Activated CD4-positive, alpha-beta T cell treated with anti-CD3 and anti-CD28 coated beads, Interleukin-2, amount 50 U/mL, for 4 hours (primary cell): Measurements from ENCODE around the gene XPNPEP3.
"Not testable (repeated sequence)": the region's sequence is repeated elsewhere in the genome, so short reads cannot be mapped to it uniquely, and the experiment has no call there.

ENCODE experiments used
- DNase-seq, 2 experiments: peaks; one replicate each; pipeline ENCODE4 v3.0.0-alpha.2; 2020

The XPNPEP3 gene

GRCh38 chr22:40862013-40862412 lies 5.1 kb downstream of the XPNPEP3 start, which contains the start of gene DNAJB7:
DNAJB7 (minus strand) TSS chr22:40862113; CDS start chr22:40861994, 119 bp downstream.
- no peak for DNase-seq

- no peak for DNase-seq
Measured at GRCh38 chr22:40862537-40862936, 5.6 kb downstream of the XPNPEP3 start.

- no peak for DNase-seq
Measured at GRCh38 chr22:40867109-40867508, 10.2 kb downstream of the XPNPEP3 start.

DNA sequence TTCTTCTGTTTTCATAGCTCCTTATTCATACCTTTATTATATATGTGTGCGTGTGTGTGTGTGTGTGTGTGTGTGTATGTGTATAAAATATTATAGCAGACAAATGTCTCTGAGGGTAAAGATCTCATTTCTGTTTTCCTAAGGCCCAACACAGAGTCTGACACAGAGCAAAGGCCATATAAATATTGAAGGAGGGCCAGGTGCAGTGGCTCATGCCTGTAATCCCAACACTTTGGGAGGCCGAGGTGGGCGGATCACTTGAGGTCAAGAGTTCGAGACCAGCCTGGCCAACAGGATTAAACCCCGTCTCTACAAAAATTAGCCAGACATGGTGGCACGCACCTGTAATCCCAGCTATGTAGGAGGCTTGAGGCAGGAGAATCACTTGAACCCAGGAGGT lies 11.4 kb downstream of the XPNPEP3 start:
- DNase-seq: not testable (repeated sequence)

DNA sequence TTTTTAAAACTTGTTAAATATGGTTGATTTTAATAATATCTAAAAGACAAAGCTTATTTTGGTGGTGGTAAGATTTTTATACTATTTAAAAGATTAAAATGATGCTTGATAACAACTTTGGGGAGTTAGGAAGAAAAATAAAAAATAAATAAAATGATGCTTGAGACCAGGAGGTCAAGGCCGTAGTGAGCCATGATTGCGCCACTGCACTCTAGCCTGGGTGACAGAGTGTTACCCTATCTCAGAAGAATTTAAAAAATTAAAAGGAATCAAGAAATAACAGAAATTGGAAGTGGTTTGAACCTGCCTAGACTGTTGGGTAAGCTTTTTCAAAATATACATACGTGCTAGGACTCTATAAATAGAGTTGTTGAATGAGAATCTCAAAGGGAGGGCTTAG lies 17.1 kb downstream of the XPNPEP3 start:
- DNase-seq: no peak

DNA sequence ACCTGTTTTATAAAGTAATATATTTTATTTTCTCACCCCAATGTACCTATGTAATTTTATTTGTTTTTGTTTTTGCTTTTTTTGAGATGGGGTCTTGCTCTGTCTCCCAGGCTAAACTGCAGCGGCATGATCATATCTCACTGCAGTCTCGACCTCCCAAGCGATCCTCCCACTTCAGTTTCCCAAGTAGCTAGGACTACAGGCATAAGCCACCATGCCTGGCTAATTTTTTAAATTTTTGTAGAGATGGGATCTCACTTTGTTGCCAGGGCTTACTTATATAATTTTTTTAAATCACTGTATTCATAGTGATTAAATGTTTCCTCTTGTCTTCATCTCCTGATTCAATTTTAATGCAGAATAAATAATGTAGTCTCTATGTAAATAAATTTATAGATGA lies 18.2 kb downstream of the XPNPEP3 start:
- no peak for DNase-seq

- DNase-seq: no peak
Measured at GRCh38 chr22:40876907-40877306, 20.0 kb downstream of the XPNPEP3 start.

- DNase-seq: no peak
Measured at GRCh38 chr22:40877488-40877887, 20.5 kb downstream of the XPNPEP3 start.

DNA sequence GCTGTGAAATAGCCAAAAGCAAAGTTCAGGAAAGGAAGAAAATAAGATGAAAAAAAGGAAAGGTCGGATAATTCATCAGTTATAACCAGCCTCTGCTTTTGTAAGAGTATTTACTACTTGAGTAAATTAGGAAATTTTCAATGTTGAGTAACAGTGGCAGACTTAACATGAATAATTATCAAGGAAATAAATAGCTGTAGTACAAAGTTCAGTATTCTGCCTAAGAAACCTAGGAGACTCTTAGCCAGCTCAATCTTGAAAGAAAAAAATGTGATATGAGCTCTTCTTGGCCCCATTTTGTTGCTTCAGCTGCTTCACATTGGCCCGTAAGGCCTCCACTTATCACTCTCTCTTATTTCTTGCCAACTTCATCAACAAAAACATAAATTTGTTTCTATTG lies 22.0 kb downstream of the XPNPEP3 start:
- no peak for DNase-seq

DNA sequence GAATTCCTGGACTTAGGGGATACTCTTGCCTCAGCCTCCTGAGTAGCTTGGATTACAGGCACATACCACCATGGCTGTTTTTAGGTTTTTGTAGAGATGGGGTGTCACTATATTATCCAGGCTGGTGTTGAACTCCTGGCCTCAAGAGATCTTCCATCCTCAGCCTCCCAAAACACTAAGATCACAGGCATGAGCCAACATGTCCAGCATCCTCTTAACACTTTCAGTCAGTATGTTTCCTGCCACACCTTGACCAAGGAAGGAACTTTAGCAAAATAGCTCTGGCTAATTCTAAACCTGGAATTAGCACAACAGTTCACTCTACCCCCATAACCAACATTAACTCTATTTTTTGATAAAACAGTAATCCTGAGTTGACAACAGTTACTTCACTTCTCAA lies 32.2 kb downstream of the XPNPEP3 start:
- no peak for DNase-seq

GRCh38 chr22:40890881-40891280 lies 33.9 kb downstream of the XPNPEP3 start:
- DNase-seq: no peak

DNA sequence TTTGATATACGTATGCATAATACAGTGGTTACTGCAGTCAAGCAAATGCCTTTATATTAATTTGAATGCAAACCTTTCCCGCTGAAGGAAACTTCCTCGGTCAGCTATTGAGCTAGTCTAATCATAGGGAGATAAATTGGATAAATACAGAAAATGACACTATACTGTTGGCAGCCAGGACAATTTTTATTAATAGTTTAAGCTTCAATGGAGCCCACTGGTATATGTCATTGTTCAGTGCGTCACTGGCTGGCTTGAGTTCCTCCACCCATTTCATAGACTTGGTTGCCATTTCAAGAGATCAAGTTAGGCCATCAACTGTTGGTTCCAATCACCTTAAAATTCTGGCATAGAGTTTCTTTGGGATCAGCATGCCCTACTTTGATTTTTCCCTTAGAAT lies 37.5 kb downstream of the XPNPEP3 start:
- no peak for DNase-seq

- no peak for DNase-seq
Measured at GRCh38 chr22:40898850-40899357, 42.0 kb downstream of the XPNPEP3 start.

GRCh38 chr22:40904101-40904500 lies 47.2 kb downstream of the XPNPEP3 start:
- DNase-seq: no peak

GRCh38 chr22:40908895-40909294 lies 51.9 kb downstream of the XPNPEP3 start:
- DNase-seq: no peak

DNA sequence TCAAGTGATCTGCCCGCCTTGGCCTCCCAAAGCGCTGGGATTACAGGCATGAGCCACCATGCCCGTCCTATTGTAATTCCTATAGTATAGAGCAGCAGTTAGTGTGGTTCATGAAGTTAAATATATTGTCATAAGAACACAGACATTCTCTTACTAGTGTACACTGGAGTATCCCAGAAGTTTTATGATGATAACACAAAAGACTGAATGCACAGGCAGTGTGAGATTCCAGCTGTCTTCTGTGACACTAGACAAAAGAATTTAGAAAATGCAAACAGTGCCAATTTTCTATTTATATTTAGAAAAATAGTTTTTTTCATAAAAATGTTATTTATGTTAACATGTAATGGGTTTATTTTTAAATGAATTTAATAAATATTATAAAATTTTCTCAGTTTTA lies 54.8 kb downstream of the XPNPEP3 start:
- no peak for DNase-seq

DNA sequence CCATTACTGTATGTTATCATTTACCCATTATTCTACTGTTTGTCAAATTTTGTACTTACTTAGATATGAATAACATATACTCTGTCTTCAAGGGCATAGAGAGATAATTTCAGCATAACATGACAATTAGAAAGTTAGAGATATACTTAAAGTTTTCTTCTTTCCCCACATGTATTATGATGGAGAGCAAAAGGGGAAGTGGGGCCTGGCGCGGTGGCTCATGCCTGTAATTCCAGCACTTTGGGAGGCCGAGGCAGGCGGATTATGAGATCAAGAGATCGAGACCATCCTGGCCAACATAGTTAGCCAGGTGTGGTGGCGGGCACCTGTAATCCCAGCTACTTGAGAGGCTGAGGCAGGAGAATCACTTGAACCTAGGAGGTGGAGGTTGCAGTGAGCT lies 56.0 kb downstream of the XPNPEP3 start:
- DNase-seq: not testable (repeated sequence)

- DNase-seq: no peak
Measured at GRCh38 chr22:40919446-40919845, 62.5 kb downstream of the XPNPEP3 start.

- no peak for DNase-seq
Measured at GRCh38 chr22:40920526-40920925, 63.6 kb downstream of the XPNPEP3 start.

DNA sequence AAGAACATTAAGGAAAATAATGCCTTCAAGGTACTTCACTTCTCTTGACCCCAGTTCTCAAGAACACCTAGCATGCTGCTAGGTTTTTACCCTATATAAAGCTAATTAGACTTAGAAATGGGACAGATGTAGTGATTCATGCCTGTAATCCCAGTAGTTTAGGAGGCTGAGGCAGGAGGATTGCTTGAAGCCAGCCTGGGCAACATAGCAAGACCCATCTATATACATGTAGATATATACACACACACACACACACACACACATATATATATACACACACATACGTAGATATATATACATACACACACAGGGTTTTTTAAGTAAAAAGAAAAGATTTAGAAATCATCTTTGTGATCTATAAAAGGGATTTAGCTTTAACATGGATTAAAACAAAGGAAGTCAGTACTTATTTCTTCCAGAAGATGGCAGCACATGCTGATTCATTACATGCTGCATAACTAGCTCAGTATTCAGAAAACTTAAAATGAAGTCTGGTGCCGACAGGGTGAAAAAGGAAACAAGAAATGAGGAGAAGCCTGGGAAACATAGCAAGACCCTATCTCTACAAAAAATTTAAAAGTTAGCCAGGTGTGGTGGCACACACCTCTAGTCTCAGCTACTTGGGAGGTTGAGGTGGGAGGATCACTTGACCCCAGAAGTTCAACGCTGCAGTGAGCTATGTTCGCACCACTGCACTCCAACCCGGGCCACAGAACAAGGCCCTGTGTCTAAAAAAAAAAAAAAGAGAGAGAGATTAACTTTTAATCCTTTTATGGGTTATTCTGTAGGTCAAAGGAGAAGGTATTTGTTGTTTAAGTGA lies 65.7 kb downstream of the XPNPEP3 start:
- DNase-seq: no peak

DNA sequence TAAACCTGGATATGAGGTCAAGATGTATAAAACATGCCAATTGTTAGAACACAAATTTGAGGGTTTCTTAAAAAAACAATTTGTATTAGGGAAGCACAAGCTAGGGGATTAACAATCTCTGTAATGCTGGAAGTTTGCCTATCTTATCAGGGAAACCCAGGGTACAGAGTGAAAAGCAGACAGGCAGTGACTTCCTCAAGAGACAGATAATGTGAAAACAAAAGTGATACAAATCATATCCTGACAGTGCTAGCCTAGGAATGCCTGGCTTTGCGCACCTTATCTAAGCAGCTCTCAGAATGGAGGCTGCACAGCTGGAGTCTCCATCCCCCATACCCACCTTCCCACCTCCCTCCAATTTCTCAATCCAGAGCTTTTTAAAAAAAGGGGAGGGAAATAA lies 71.7 kb downstream of the XPNPEP3 start:
- DNase-seq: no peak

- DNase-seq: no peak
Measured at GRCh38 chr22:40932396-40932795, 75.4 kb downstream of the XPNPEP3 start.

DNA sequence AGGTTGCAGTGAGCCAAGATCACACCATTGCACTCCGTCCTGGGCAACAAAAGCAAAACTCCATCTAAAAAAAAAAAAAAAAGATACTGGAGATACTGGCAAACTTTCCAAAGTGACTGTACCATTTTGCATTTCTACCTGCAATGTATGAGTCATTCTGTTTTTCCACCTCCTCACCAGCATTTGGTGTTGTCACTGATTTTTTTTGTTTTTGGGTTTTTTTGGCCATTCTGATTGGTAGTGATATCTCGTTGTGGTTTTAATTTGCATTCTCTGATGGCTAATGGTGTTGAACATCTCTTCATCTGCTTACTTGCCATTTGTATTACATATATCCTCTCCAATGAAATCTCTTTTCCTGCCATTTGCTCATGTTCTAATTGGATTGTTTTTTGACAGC lies 82.3 kb downstream of the XPNPEP3 start:
- no peak for DNase-seq

DNA sequence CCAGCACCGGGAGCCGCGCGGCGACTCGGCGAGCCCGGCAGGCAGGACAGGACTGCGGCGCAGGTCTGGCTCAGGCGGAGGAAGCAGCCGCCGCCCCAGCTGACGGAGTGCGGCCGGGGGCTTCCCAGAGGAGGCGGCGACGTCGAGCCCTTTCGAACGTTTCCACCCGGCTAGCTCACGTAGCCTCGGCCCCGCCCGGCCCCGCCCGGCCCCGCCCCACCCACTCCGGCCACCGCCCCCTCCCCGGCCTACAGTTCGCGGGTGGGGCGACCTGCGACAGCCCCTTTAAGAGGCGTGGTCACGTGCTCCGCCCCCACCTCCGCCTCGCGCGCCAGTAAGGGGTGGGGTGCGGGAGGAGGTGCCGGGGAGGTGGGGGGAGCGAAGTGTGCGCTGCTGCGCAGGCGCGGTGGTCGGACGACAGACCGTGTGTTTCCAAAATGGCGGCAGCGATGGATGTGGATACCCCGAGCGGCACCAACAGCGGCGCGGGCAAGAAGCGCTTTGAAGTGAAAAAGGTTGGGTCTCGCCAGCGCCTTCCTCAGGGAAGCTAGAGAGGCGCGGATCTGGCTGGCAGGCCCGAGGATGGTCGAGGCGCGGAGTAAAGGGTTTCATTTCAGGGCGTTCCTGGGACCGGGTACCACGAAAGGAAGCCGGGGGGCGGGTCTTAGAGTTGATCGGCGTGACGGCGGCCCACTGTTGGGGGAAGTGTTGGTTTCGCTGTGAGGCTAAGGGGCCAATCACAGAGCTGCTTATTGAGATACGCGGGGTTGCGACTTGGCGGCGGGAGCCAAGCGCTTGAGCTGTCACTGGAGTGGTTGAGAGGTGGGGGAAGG lies 94.2 kb downstream of the XPNPEP3 start, which contains the start of gene RBX1:
RBX1 (plus strand) TSS at position 417 of the 833 bp plus-strand sequence; CDS start at position 438, 21 bp downstream.
- peak; percentile 98 for DNase-seq
